GM19328 (cell line): ENCODE measurements around the gene PFN2.
"Not testable (repeated sequence)": the region's sequence is repeated elsewhere in the genome, so short reads cannot be mapped to it uniquely, and the experiment has no call there.

ENCODE experiments used
- ATAC-seq: cut with Tn5 transposase; IDR thresholded peaks from one replicate; pipeline ENCODE4 v1.9.1; 2021; ENCODE audit warnings: mild to moderate bottlenecking, moderate library complexity; ENCODE audit not compliant: unreplicated experiment

The PFN2 gene, protein sequence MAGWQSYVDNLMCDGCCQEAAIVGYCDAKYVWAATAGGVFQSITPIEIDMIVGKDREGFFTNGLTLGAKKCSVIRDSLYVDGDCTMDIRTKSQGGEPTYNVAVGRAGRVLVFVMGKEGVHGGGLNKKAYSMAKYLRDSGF

DNA sequence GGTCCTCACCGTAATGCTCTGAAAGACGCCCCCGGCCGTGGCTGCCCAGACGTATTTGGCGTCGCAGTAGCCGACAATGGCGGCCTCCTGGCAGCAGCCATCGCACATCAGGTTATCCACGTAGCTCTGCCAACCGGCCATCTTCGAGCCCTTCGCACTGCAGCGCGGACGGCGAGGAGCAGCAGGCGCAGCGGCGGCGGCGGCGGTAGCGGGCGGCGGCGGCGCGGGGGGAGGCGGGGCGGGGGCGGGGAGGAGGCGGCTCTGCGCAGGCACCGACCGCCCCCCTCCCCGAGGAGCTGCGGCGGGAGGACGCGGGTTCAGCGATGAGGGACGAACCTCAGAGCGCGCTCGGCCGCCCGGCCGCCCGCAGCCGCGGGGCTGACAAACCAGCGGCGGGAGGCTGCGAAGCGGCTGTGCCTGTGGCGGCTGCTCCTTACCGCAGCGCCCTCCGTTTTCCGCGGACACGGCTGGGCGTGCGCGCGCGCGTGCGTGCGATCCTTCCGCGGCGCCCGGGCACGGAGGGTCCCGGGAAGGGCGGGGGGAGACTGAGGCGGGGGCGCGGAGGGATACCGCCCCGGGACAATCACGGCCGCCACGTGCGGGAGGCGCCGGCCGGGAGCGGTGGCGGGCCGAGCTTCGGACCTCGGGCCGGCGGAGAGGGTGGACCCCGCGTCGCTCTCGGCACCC lies at the start of gene PFN2:
Gene PFN2, minus strand, starts transcription at position 180 of the 687 bp plus-strand sequence. Its CDS starts 39 bp downstream, at position 141.
- ATAC-seq, result peak; percentile 45

- ATAC-seq, result no peak
Observed at GRCh38 chr3:150015901-150016300, 45.2 kb upstream of the PFN2 start.

GRCh38 chr3:150014782-150015181 lies 44.1 kb upstream of the PFN2 start:
- ATAC-seq, result no peak

- ATAC-seq, result no peak
Observed at GRCh38 chr3:150013801-150014200, 43.1 kb upstream of the PFN2 start.

- ATAC-seq, result no peak
Observed at GRCh38 chr3:150006794-150007193, 36.1 kb upstream of the PFN2 start.

GRCh38 chr3:150005243-150006112 lies 34.8 kb upstream of the PFN2 start:
- ATAC-seq, result no peak

DNA sequence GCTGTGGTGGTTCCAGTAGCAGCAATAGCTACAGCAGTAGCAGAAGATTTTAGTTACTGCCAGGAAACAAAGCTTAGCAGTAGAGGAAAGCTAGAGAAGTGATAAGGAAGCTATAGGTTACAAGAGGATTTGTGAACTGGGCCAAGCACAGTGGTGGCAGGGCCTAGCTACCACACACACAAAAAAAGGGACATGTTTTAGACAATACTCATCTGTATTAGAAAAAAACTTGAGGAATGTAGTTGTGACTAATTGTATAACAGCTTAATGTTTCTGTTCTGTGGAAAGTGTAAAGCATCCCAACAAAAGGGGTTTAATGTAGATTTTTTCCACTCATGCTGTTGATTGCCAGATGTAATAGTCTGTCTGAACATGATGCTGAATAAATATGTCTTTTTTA lies 29.9 kb upstream of the PFN2 start:
- no peak for ATAC-seq

- no peak for ATAC-seq
Observed at GRCh38 chr3:149999421-149999820, 28.7 kb upstream of the PFN2 start.

GRCh38 chr3:149998946-149999345 lies 28.3 kb upstream of the PFN2 start:
- no peak for ATAC-seq

DNA sequence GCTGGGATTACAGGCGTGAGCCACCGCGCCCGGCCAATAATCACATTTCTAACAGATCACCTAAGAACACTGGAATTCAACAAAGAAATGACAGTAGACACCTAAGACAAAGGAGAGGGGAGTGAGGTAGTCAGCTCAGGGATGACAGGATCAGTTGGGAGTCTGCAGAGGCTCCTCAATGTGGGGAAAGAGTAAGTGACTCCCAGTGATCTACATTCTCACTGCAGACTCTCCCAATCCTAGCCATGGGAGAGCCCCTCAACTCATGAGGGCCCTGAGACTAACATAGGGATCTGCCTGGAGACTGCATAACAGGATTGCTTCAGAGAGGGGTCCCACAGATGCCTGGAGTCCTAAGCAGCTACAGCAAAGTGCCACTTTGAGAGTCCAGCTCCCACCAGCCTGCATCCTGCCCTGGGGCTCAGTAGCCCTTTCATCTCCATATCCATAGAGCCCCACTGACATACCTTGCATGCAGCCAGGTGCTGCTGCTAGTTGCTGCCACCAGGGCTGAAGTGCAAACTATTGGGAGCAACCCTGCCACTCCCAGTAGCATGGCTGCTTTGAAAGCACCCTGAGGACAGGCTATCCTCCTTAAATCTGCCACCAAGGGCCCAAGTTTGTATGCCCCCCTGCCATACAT lies 21.8 kb upstream of the PFN2 start:
- no peak for ATAC-seq

- no peak for ATAC-seq
Observed at GRCh38 chr3:149990423-149990948, 19.8 kb upstream of the PFN2 start.

- ATAC-seq, result no peak
Observed at GRCh38 chr3:149989307-149989706, 18.6 kb upstream of the PFN2 start.

- ATAC-seq, result no peak
Observed at GRCh38 chr3:149983628-149984027, 12.9 kb upstream of the PFN2 start.

DNA sequence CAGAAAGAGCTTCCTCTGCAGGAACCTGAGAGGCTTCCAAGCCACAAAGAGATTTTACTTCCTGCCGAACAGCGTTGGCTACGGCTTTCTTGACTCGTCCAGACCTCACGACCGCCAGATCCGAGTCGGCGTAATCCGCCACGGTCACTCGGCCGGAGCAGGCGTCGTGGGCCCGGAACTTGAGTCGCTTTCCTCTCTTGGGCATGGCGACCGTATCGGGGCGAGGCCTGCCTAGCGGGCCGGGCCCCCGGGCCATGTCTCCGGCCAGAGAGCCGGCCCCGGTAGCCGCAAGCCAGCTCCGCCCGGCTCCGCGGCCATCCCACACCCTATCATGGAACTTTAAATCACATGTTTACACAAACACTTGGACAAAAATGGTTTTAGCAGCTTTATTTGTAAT lies 12.4 kb upstream of the PFN2 start:
- ATAC-seq, result not testable (repeated sequence)

GRCh38 chr3:149981979-149982378 lies 11.3 kb upstream of the PFN2 start:
- ATAC-seq, result not testable (repeated sequence)

GRCh38 chr3:149977386-149977785 lies 6.7 kb upstream of the PFN2 start:
- no peak for ATAC-seq

DNA sequence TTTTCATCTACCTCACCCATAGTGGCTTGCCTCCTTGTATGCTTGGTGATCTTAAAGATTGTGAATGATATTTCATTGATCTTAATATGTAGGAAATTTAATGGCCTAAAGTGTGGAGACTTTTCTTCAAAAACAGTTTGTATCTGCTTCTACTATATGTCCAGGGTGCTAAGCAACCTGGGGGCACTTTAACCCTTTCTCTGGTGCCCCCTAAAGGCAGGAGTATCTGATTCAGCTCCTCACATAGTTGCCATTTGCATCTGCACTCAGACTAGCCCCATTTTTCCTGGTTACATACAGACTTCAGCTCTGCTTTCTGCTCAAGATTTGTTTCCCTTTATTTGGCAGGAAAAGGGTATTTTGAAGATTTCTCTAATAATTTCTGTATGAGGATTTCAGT lies 5.2 kb upstream of the PFN2 start:
- no peak for ATAC-seq

DNA sequence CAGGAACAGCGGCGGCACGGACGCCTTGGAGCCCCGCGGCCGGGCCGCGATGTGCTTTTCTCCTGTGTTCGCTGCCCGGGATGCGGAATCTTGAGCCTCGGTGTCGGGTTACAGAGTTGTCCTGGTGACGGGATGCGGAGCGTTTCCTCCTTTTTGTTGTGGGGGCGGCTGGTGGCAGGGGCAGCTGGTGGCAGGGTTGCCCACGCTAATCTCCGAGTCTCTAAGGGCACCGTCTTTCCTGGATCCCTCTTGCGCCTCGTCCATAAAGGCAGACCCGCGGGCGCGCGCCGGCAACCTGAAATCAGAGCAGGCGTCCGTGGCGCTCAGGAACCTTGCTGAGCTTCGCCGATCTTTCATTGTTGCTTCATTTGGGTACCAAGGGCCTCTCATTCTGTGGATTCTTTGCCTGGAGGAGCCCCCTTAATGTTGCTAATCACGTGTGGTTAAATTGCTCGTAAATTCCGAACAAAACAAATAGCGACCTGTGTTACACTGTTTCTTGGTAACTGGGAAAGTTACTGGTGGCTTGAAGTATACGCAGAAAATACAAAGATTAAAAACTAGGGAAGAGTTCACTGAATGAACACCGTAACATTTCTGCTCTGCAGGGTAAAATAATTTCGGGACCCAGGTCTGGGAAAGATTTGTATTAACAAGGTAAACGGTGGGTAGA lies 844 bp upstream of the PFN2 start:
- no peak for ATAC-seq

- peak; percentile 53 for ATAC-seq
Observed at GRCh38 chr3:149969940-149970715, 567 bp downstream of the PFN2 start.
